NOMO-1 (cell line): ENCODE data around the gene IRX2.

Experiments used
- DNase-seq, 2 experiments: peaks; one replicate each; lab custom pipeline; 2025; ENCODE audit not compliant: unreplicated experiment in 2 of 2; lab: John Stamatoyannopoulos, UW

Gene IRX2

GRCh38 chr5:2742921-2743679 is 8.4 kb downstream of the IRX2 start:
- no peak for DNase-seq

GRCh38 chr5:2741956-2742355 is 9.5 kb downstream of the IRX2 start:
- DNase-seq: no peak

- no peak for DNase-seq
Observed at GRCh38 chr5:2740876-2741555, 10.5 kb downstream of the IRX2 start.

GRCh38 chr5:2740051-2740875 is 11.2 kb downstream of the IRX2 start:
- DNase-seq: no peak

GRCh38 chr5:2739360-2740050 is 12.0 kb downstream of the IRX2 start:
- DNase-seq: no peak

- DNase-seq: no peak
Observed at GRCh38 chr5:2738700-2739359, 12.6 kb downstream of the IRX2 start.

- DNase-seq: no peak
Observed at GRCh38 chr5:2738156-2738699, 13.2 kb downstream of the IRX2 start.

- no peak for DNase-seq
Observed at GRCh38 chr5:2737273-2738155, 14.0 kb downstream of the IRX2 start.

- no peak for DNase-seq
Observed at GRCh38 chr5:2736872-2737271, 14.6 kb downstream of the IRX2 start.

- no peak for DNase-seq
Observed at GRCh38 chr5:2735996-2736395, 15.5 kb downstream of the IRX2 start.

GRCh38 chr5:2732850-2733249 is 18.6 kb downstream of the IRX2 start:
- no peak for DNase-seq

GRCh38 chr5:2732004-2732403 is 19.5 kb downstream of the IRX2 start:
- no peak for DNase-seq

GRCh38 chr5:2729189-2729588 is 22.3 kb downstream of the IRX2 start:
- no peak for DNase-seq

- DNase-seq: no peak
Observed at GRCh38 chr5:2727550-2727949, 23.9 kb downstream of the IRX2 start.

- no peak for DNase-seq
Observed at GRCh38 chr5:2725980-2726765, 25.3 kb downstream of the IRX2 start.

- no peak for DNase-seq
Observed at GRCh38 chr5:2724831-2725230, 26.6 kb downstream of the IRX2 start.

GRCh38 chr5:2724031-2724581 is 27.4 kb downstream of the IRX2 start:
- no peak for DNase-seq

GRCh38 chr5:2722901-2723300 is 28.6 kb downstream of the IRX2 start:
- no peak for DNase-seq
